Measurements from ENCODE around the gene OR10T2.

Gene OR10T2

GRCh38 chr1:158398818-158399514 is at the start of gene OR10T2:
OR10T2 (minus strand) TSS chr1:158399466; CDS start chr1:158399466, 0 bp downstream.
- Histone ChIP-seq H3K9me3 (ENCODE audit: control insufficient read depth, insufficient read depth, low read depth, low read length) (no peaks in the 10 kb centered on the region), H3K4me3 (ENCODE audit: low read depth, low read length) (no peak within 1 kb of the TSS), H3K27ac (ENCODE audit: extremely low read depth, low read depth, low read length) (no peak within 1 kb of the TSS), H3K4me1 (ENCODE audit: control insufficient read depth, insufficient read depth, low read length) (no peaks in the 10 kb centered on the region), H3K36me3 (ENCODE audit: control insufficient read depth in 2 of 2, insufficient read depth in 1 of 2, low read length in 2 of 2) (no peaks in the 10 kb centered on the region)
- ChIA-PET POLR2A (no interaction called here), CTCF (no interaction called here)
- TF ChIP-seq MYNN (tag by site-specific recombination; IDR thresholded peaks at IDR 0.05; ENCODE audit: borderline replicate concordance) (no peak), ZNF571 (tag by site-specific recombination; IDR thresholded peaks at IDR 0.05) (no peak), ZNF510 (tag by site-specific recombination; IDR thresholded peaks at IDR 0.05; ENCODE audit: insufficient replicate concordance) (no peak), ZNF670 (tag by site-specific recombination; IDR thresholded peaks at IDR 0.05; ENCODE audit: low read depth) (no peak), FEZF1 (tag by site-specific recombination; IDR thresholded peaks at IDR 0.05) (no peak), ZNF48 (tag by site-specific recombination; IDR thresholded peaks at IDR 0.05) (no peak), ZNF221 (tag by site-specific recombination; IDR thresholded peaks at IDR 0.05; ENCODE audit: borderline replicate concordance) (no peak)

GRCh38 chr1:158445376-158445775 is 46.1 kb upstream of the OR10T2 start:
- no peak overlapping the region for H3K4me3 ChIP-seq (ENCODE audit: low read depth, low read length)
- POLR2A ChIA-PET: no interaction called here
- no peak for TF ChIP-seq KLF17 (tag by site-specific recombination; IDR thresholded peaks at IDR 0.05)
- TF ChIP-seq HOXA7 (CRISPR knock-in tag; IDR thresholded peaks at IDR 0.05; ENCODE audit: borderline replicate concordance): no peak
- no peak for TF ChIP-seq ZNF518A (tag by site-specific recombination; conservative IDR thresholded peaks at IDR 0.05; ENCODE audit: low read depth)
- TF ChIP-seq MYNN (tag by site-specific recombination; IDR thresholded peaks at IDR 0.05; ENCODE audit: borderline replicate concordance): no peak
- no peak for TF ChIP-seq ZNF416 (tag by site-specific recombination; IDR thresholded peaks at IDR 0.05)
- no peak for TF ChIP-seq ZNF280C (tag by site-specific recombination; IDR thresholded peaks at IDR 0.05)
- no peak for TF ChIP-seq PATZ1 (tag by site-specific recombination; IDR thresholded peaks at IDR 0.05)
- no peak for TF ChIP-seq ZNF621 (tag by site-specific recombination; IDR thresholded peaks at IDR 0.05)
- H3K9me3 ChIP-seq (ENCODE audit: control insufficient read depth, insufficient read depth, low read depth, low read length): no peaks in the 10 kb centered on the region
- H3K36me3 ChIP-seq (ENCODE audit: control insufficient read depth in 2 of 2, insufficient read depth in 1 of 2, low read length in 2 of 2): no peaks in the 10 kb centered on the region
- CTCF ChIA-PET: interaction anchor here (1.0 kb wide), 1 partner anchor 766 kb away, joined by 3 read pairs; no protein-coding TSS in a partner anchor
- H3K4me1 ChIP-seq (ENCODE audit: control insufficient read depth, insufficient read depth, low read length): no peaks in the 10 kb centered on the region
- no peak overlapping the region for H3K27ac ChIP-seq (ENCODE audit: extremely low read depth, low read depth, low read length)

All from HEK293 (cell line).